Lower leg skin (tissue), 4 donors: ENCODE results near the gene GADD45G. TPM values are rescaled to one million over a fixed set of nuclear protein-coding genes. Genes with fewer than 3 reads are reported as not detected.

ENCODE experiments used
- DNase-seq, 2 donors: peaks; one replicate each; pipeline ENCODE4 v3.0.0-alpha.2; 2019; ENCODE audit warnings: low spot score in 2 of 2
- H3K4me3 ChIP-seq: fragments of 200-600 bp; sonication (generic); 2 replicates; pipeline ENCODE4 v1.5.1; 2017; ENCODE audit warnings: mild to moderate bottlenecking, low read depth; ENCODE audit not compliant: poor library complexity, severe bottlenecking
- CTCF ChIP-seq, 3 donors: fragments of 450-650 bp; IDR thresholded peaks; one replicate each; pipeline ENCODE4 v1.5.1; 2016; ENCODE audit warnings: antibody characterized with exemption in 3 of 3, mild to moderate bottlenecking in 3 of 3, moderate library complexity in 2 of 3
- POLR2A ChIP-seq, 2 donors: fragments of 450-650 bp; IDR thresholded peaks; one replicate each; pipeline ENCODE4 v1.6.1; 2016 to 2017; ENCODE audit warnings: antibody characterized with exemption in 2 of 2, mild to moderate bottlenecking in 1 of 2, moderate library complexity in 1 of 2
- WGBS, 2 donors: methylation state at CpG; one replicate each; pipeline ENCODE4 v1.1.5; 2018; 5-methylcytosine and 5-hydroxymethylcytosine counted together
- intact Hi-C: fragments of 100-400 bp; cut with DNase I; formaldehyde crosslinking; loops from one replicate; pipeline ENCODE4 v1.15.0; 2023; ENCODE audit warnings: low total_unique reads
- total RNA-seq, 4 donors: library from RNA; depleted of rRNA; stranded (reverse); fragments of >200 nt; gene quantifications; one replicate each; pipeline ENCODE4 v1.1.0, GENCODE V29; 2016

The GADD45G gene
- total RNA-seq, 4 donors from 2014 or later: 18.3 to 48.9 (median 23.6) TPM

GRCh38 chr9:89609426-89610006, 4.7 kb downstream of the GADD45G start:
- H3K4me3 ChIP-seq: no peak overlapping the region
- WGBS, 2 donors: 74 to 77% methylated on average over 8 of the region's 8 CpGs
- TF ChIP-seq CTCF (IDR thresholded peaks at IDR 0.05) (no peak), POLR2A (IDR thresholded peaks at IDR 0.05) (no peak)
- DNase-seq: no peak
- intact Hi-C loops: no loop called here

GRCh38 chr9:89610391-89610925, 5.6 kb downstream of the GADD45G start:
- no peak for DNase-seq
- no peak for TF ChIP-seq CTCF (IDR thresholded peaks at IDR 0.05)
- TF ChIP-seq POLR2A (IDR thresholded peaks at IDR 0.05): no peak
- 85 to 87% methylated on average over 7 of the region's 7 CpGs for WGBS, 2 donors
- intact Hi-C loops: no loop called here
- H3K4me3 ChIP-seq: no peak overlapping the region

GRCh38 chr9:89611425-89611824, 6.6 kb downstream of the GADD45G start:
- 91 to 93% methylated on average over 5 of the region's 5 CpGs for WGBS, 2 donors
- TF ChIP-seq POLR2A (IDR thresholded peaks at IDR 0.05) (no peak), CTCF (IDR thresholded peaks at IDR 0.05) (no peak)
- intact Hi-C loops: no loop called here
- DNase-seq: no peak
- H3K4me3 ChIP-seq: no peak overlapping the region

GRCh38 chr9:89612566-89613278, 7.9 kb downstream of the GADD45G start:
- 93 to 95% methylated on average over 17 of the region's 17 CpGs for WGBS, 2 donors
- DNase-seq: no peak
- no peak for TF ChIP-seq CTCF (IDR thresholded peaks at IDR 0.05)
- no peak for TF ChIP-seq POLR2A (IDR thresholded peaks at IDR 0.05)
- no peak overlapping the region for H3K4me3 ChIP-seq
- intact Hi-C loops: no loop called here

GRCh38 chr9:89613912-89614892, 9.4 kb downstream of the GADD45G start:
- no peak overlapping the region for H3K4me3 ChIP-seq
- 92 to 93% methylated on average over 10 of the region's 10 CpGs for WGBS, 2 donors
- intact Hi-C loops: no loop called here
- DNase-seq: no peak
- TF ChIP-seq POLR2A (IDR thresholded peaks at IDR 0.05) (no peak), CTCF (IDR thresholded peaks at IDR 0.05) (no peak)
